ENCODE measurements around the gene ZNF554.
"Not testable (repeated sequence)": the region's sequence is repeated elsewhere in the genome, so short reads cannot be mapped to it uniquely, and the experiment has no call there.

Gene ZNF554

DNA sequence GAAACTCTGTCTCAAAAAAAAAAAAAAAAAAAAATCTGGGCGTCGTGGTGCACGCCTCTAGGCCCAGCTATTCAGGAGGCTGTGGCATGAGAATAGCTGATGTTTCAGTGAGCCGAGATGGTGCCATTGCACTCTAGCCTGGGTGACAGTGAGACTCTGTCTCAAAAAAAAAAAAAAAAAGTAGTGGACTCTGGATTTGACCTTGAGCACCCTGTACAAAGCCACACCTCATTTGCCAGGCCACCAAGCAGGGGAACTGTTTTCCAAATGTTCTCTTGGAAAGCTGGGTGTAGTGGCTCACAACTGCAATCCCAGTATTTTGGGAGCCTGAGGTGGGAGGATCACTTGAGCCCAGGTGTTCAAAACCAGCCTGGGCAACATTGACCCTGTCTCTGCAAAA lies 17.8 kb downstream of the ZNF554 start:
- no peak for DNase-seq

DNA sequence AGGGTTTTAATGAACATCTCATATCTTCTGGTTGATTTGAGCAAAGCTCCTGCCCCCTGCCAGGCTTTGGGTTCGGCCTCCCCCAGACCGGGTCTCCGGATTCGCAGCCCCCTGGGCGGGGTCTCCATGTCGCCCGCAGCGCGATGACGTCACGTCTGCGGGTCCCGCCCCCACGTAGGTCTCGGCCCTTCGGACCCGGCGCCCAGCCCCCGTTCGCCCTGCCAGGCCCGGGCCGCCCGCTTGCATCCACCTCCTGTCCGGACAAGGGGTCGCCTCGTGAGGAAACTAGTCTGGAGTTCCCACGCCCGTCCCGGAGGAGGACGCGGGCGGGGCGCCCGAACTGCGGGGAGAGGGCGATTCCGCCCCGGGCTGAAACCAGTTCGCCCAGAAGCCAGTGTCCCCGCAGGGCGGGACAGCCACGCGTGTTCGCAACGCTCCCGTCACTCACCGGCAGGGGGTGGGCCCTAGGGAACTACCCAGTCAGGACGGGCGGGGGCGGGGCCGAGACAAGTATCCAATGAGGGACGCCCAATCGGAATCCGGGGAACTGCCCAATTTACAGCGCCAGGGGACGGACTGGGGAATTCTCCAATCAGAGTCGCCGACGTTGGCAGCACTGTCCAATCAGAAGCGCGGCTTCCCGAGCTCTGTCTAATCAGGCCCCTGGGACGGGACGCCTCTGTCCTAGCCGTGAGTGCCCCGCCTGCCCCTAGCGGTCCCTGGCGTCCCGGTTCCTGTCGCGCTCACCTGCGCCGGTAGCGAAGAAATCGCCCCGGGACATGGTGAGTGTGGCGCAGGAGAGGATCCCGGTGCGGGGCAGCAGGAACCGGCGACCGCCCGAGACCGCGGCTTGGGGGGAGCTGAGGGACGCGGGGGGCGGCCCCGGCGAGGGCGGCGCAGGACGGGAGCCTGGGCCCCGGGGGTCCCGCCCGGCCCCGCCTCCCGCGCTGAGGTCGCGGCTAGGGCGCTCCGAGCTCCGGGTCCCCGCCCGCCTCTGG lies 21.4 kb downstream of the ZNF554 start, which contains the start of gene ZNF555:
ZNF555 (plus strand) TSS at position 682 of the 998 bp plus-strand sequence; CDS start at position 780, 98 bp downstream.
- peak; percentile 98 to 99 for DNase-seq

DNA sequence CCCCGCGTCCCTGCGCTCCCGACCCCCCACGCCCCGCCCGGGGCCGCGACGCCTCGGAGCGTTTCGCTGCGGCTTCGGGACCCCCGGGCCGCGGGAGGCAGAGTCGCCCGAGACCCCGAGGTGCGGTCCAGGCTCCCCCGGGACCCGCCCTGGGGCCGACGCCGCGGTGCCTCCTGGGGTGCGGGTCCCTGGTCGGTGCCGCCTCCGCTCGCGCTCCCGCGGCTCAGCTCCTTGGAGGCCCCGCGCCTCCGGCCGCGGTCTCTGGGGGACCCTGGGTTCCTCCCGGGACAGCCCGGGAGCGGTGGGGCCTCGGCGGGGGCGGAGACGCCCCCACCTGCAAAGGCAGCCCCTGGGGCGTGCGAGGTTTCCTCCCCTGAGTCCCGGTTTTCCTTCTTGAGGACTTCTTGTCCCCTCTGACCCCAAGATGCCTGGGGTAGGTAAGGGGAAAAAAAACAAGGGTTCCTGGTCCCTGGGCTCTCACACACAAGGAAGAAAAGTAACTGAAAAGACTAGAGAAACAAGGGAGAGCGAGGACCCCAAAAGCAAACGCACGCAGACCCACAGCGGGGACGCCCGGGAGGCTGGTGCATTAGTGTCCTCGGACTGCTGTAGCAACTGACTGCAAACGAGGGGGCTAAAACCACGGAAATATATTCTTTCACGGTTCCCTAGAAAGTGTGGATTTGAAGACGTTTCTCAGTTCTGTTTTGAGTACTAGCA lies 22.3 kb downstream of the ZNF554 start:
- no peak for DNase-seq

DNA sequence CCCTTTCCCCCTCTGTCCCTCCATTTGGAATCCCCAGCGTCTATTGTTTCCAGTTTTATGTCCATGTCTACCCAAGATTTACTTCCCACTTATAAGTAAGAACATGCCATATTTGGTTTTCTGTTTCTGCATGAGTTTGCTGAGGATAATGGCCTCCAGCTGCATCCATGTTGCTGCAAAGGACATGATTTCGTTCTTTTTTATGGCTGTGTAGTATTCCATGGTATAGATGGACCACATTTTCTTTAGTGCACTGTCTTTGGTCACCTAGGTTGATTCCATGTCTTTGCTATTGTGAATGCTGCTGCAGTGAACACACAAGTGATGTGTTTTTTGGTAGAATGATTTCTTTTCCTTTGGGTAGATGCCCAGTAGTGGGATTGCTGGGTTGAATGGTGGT lies 25.4 kb downstream of the ZNF554 start:
- no peak for DNase-seq

DNA sequence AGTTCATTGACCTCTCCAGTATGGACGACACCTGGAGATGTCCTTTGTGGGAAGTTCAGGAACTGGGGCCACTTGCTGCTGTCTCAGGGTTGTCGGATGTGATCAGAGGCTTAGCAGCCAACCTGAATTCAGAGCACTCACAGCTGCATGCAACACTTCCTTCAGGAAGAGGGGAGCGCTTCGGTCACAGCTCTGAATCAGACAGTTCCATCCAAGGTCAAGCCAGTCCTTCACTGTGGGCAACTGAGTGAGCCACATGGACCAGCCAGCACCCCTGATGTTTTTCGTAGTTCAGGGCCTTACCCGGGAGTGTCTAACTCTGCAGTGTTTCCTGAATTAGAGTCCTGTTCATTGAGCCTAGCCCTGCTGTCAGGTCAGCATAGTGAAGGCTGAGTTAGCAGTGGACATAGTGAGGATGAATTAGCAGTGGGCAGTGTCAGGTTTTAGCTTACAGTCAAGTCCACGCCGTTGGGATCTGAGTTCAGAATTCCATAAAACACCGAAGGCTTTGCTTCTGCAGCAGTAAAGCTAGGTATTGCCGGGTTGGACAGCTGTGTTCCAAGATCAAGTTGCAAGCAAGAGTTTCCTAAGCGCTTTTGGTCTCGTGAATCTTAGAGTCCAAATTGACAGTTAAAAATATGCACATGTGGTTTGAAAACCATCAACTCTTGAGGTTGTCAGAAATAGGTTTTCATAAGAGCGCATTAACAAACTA lies 26.7 kb downstream of the ZNF554 start:
- DNase-seq: no peak

DNA sequence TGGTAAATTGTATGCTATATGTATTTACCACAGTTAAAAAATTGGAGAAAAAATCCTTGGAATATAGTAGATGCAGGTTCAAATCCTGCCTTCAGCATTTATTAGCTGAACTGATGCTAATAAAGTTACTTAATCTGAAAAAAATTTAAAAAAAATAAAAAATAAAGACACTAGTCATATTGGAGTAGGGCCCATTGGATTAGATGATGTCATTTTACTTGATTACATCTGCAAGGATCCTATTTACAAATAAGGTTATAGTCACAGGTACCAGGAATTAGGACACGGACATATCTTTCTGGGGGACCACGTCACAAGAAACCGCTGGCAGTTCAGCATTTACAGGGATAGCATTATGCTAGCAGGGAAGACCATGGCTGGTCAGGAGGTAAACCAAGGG lies 27.8 kb downstream of the ZNF554 start:
- DNase-seq: no peak

DNA sequence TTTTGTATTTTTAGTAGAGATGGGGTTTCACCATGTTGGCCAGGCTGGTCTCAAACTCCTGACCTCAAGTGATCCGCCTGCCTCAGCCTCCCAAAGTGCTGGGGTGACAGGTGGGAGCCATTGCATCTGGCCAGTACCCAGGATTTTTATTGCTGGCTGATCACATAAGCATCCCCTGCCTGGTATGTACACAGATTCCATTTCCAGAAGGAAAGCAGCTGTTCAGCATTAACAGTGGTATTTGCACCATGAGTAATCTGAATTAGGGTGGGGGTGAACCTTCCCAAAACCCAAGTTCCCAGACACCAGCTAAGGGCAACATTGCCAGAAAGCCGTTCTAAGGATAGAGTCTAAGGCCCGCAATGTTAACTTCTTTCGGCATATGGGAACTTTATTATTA lies 28.9 kb downstream of the ZNF554 start:
- no peak for DNase-seq

DNA sequence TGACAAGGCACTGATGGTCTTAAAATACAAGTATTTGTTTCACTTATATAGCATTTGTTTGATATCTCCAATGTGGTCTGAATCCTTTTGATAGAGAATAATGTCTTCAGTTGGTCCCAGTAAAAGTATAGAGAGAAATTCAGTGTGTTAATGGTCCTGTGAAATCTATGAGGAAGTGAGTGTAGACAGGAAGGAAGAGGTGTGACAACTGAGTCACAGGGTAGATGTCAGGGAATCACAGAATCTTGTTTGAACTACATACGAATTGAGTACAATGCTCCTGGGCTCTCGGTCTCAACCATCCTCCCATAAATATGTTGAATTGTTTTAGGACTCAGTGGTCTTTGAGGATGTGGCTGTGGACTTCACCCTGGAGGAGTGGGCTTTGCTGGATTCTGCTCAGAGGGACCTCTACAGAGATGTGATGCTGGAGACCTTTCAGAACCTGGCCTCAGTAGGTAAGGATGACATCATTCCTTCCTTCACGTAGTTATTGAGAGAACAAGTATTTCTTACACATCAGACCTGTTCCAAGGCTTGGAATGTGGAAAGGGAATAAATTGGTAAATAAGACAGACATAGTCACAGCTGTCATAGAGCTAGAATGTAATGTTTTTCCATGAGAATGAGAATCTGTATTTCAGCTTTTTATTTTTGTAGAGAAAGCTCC lies 30.7 kb downstream of the ZNF554 start:
- DNase-seq: no peak

DNA sequence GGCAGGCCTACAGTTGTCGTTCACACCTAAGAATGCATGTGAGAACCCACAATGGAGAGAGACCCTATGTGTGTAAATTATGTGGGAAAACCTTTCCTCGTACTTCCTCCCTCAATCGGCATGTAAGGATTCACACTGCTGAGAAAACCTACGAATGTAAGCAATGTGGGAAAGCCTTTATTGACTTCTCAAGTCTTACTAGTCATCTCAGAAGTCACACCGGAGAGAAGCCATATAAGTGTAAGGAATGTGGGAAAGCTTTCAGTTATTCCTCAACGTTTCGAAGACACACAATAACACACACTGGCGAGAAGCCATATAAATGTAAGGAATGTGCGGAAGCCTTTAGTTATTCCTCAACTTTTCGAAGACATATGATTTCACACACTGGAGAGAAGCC lies 32.9 kb downstream of the ZNF554 start:
- no peak for DNase-seq

DNA sequence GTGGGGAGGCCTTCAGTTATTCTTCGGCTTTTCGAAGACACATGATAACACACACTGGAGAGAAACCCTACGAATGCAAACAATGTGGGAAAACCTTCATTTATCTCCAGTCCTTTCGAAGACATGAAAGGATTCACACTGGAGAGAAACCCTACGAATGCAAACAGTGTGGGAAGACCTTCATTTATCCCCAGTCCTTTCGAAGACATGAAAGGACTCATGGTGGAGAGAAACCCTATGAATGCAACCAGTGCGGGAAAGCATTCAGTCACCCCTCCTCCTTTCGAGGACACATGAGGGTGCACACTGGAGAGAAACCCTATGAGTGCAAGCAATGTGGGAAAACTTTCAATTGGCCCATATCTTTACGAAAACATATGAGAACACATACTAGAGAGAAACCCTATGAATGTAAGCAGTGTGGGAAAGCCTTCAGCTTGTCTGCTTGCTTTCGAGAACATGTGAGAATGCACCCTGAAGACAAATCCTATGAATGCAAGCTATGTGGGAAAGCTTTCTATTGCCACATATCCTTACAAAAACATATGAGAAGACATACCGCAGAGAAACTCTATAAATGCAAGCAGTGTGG lies 33.4 kb downstream of the ZNF554 start:
- DNase-seq: no peak

DNA sequence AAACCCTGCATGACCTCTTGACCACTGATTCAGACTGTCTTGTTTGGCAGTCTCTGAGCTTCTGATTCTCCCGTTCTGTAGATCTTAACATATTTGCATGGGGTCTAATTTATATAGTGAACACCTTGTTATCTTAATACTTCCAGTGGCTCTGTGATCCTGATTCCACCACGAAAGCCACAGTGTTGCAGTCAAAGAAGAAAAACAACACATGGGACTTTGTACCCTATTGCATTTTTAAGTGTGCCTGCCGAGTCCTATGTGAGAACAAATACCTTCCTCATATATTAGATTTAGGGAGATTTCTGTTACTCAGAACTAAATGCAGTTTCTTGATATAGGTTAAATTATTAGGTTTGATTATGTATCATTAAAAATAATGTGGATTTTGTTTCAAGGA lies 35.2 kb downstream of the ZNF554 start:
- no peak for DNase-seq

DNA sequence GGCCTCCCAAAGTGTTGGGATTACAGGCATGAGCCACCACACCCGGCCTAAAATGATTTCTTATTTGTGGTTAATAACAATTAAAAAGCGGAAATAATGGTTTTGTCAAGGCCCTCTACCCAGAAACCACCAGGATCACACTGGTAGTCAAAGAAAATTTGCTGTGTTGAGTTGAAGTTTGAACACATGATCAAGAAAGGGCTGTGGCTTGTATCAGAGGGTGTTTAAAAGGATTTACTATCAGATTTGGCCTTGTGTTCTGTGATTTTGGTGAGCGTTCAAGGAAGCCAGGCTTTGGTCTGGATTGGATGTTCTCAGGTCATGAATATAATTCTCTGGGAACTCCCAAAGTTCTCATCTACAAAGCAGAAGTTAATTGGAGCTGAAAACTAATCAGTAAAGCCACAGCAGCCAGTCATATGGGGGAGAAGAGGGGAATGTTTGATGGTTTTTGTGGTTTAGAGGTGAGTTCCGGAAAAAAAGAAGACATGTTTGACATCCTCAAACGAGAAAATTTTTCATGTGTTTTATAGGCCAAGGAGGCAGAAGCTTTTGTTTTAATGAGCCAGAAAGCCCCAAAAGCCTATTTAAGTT lies 36.9 kb downstream of the ZNF554 start:
- DNase-seq: no peak

DNA sequence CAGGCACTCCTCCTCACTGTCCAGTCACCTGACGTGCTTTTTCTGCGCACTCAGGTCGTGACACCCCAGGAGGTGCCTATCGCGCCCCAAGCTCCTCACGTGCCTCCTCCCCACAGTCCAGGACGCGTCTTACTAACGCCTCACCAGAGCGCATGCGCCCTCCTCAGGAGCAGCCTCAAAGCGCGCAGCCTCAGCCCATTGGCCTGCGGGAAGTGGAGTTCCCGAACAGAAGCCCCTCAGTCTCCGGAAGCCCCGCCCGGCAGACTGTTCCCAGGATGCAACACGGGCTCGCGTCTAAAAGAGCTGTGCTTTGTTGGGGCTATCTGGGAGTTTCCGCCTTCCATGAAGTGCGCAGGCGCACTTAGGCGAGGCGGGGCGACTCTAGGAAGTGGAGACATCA lies 39.2 kb downstream of the ZNF554 start:
- no peak for DNase-seq

DNA sequence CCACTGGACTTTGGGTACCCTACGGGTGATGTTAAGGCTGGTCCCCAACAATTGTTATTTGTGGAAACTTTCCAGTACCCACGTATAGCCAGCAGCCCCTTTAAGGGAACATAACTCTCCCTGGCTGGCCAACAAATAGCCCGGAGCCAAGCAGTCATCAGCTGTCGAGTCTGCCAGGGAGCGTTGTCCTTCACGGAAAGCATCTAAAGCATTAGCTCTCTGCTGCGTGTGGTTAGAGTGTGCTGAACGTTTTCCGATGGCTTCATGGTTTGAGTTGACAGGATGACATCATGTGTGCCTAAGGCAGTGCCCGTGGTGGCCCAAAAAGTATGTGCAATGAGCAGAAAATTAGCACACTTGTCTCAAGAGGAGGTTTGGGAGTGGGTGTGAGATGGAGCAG lies 44.1 kb downstream of the ZNF554 start:
- DNase-seq: no peak

DNA sequence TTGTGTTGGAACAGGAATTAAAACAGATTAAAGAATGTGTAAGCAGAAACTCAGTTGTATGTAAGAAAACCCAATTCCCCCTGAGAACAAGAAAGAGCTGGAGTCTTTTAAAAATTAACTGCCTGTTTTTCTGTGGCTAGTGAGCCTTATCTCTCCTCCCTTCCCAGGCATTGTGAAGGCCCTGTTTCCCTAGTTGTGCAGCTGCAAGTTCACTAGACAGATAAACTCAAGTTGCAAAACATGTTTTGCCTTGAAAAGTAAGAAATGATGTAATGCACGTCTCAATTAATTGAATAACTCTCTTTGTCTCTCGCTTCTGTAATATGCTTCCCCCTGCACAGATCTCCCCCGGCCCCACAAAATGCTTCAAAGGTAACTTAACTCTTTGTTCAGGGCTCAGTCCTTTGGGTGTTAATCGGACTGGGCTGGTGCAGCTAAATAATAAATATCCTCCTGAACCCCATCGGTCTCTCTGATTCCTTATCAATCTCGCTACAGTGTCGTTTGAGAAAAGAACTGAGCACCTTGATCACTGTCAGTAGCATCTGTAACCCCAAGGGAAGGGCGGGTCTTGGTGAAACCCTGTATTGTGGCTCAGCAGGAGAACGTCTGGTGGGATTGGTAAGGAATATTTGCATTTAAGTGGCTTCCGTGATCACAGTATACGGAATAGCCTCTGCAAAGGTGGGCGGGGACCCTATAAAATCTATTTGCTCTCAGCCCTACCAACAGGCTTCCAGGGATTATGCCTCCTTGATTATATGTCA lies 45.8 kb downstream of the ZNF554 start:
- DNase-seq: no peak

DNA sequence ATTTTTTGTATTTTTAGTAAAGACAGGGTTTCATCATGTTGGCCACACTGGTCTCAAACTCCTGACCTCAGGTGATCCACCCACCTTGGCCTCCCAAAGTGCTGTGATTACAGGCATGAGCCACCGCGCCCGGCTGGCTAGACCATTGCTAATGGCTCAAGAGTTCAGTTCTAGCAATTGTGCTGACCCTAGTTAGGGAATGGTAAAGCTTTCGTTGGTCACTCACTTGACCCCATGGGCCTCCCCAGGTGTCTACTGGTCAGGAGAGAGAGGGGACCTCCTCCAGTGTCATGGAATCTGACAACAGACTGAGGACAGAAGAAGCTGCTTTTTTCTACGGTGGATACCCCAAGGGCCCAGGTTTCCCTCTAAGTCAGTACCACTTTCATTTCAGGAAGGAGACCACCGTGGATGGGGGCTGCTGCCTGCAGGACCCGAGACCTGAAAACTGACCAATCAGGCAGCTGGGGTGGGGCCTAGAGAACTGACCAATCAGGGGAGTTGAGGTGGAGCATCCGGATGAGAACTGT lies 46.9 kb downstream of the ZNF554 start:
- DNase-seq: no peak

DNA sequence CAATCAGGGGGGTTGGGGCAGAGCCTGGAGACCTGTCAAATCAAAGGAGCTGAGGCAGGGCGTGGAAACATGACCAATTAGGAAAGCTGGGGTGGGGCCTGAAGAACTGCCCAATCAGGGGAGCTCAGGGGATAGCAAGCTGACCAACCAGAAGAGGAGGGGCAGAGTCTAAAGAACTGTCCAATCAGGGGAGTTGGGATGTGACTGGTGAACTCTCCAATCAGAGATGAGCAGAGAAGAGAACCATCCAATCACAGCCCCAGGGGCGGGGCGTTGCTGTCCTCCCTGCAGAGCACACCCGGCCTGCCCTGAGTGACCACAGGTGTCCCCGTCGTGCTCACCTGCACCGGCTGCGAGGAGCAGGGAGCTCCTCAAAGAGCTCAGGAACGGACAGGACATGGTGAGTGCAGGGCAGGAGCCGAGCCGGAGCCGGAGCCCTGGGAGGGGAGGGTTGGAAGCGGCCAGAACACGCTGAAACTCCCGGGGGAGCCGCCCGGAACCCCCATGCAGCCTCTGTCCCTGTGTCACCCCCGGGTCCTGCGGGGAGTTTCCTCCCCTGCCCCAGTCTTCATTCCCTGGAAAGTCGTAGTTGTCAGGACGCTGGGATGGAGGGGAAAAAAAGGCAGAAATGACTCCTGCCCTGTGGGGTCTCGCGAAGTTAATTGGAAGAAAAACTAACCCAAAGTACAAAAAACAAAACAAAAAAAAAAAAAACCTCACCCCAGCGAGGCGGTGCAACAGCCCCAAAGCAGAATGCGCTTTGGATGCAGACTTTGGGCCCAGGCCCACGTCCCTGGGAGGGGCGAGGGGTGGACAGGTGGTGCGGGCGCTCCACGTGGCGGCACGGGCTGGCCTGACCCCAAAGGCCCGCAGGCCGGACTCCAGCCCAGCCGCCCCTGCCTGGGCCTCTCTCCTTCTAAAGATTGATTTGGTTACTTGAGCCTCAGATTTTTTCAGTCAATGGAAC lies 47.6 kb downstream of the ZNF554 start, which contains the start of gene ZNF556:
ZNF556 (plus strand) TSS at position 311 of the 967 bp plus-strand sequence; CDS start at position 398, 87 bp downstream.
- no peak for DNase-seq

DNA sequence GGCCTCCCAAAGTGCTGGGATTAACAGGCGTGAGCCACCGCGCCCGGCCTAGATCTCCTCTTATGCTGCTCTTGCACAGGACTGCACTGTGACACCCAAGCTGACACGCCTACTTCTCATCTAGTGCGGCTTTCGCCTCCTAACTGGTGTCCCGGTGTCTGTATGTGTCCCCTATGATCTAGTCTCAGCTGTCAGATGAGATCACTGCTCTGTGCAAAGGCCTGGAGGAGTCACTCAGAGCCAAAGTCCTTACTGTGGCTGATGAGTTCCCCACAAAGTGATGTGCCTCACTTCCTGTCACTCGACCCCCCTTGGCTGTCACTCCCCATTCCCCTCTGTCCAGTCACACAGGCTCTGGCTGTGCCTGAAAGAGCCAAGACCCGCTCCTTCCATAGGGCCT lies 50.0 kb downstream of the ZNF554 start:
- no peak for DNase-seq

DNA sequence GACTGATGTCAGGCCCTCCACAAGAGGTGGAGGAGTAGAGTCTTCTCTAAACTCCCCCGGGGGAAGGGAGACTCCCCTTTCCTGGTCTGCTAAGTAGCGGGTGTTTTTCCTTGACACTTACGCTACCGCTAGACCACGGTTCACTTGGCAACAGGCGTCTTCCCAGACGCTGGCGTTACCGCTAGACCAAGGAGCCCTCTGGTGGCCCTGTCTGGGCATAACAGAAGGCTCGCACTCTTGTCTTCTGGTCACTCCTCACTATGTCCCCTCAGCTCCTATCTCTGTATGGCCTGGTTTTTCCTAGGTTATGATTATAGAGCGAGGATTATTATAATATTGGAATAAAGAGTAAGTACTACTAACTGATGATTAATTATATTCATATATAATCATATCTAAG lies 52.5 kb downstream of the ZNF554 start:
- not testable (repeated sequence) for DNase-seq
